C4-2B (cell line): ENCODE measurements around the gene DERA.

Experiments used
- CTCF ChIP-seq: fragments of 450-650 bp; conservative IDR thresholded peaks from 2 replicates; pipeline ENCODE4 v1.5.1; 2017; ENCODE audit warnings: mild to moderate bottlenecking
- ZFX ChIP-seq: fragments of 450-650 bp; IDR thresholded peaks from 2 replicates; pipeline ENCODE4 v1.6.1; 2017

GRCh38 chr12:15987696-15988095 lies 76.6 kb downstream of the DERA start:
- no peak for TF ChIP-seq CTCF
- TF ChIP-seq ZFX: no peak
